ENCODE results near the gene MUC22.

MUC22 gene

DNA sequence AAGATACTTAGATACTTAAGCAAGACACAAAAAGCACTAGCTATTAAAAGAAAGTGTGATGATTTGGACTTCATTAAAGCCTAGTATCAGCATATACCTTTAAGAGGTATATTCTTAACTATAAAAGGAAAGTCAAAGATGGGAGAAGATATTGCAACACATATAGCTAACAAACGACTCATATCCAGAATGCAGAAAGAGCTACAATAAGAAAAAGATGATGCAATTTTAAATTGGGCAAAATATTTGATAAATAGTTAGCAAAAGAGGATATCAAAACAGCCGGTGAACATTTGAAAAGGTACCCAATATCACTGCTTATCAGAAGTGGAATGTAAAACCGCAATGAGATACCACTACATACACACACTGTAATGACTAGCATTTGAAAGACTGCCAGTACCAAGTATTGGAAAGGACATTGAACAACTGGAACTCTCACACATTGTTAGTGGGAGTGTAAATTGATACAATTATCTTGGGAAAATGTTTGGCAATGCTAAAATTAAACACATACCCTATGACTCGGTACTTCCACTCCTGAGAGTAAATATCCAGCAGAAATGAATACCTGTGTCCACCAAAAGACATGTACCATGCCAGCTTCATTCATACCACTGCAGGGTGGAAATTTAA, 25.7 kb downstream of the MUC22 start:
- DNase-seq: no peak
- H3K27ac ChIP-seq: no peak overlapping the region
- H3K9me3 ChIP-seq (ENCODE audit: severe bottlenecking): peaks cover 4% of the 10 kb centered on the region
- no peak overlapping the region for H3K4me3 ChIP-seq (ENCODE audit: low read depth, low read length)
- no peaks in the 10 kb centered on the region for H3K36me3 ChIP-seq
- TF ChIP-seq, protein P1, sequence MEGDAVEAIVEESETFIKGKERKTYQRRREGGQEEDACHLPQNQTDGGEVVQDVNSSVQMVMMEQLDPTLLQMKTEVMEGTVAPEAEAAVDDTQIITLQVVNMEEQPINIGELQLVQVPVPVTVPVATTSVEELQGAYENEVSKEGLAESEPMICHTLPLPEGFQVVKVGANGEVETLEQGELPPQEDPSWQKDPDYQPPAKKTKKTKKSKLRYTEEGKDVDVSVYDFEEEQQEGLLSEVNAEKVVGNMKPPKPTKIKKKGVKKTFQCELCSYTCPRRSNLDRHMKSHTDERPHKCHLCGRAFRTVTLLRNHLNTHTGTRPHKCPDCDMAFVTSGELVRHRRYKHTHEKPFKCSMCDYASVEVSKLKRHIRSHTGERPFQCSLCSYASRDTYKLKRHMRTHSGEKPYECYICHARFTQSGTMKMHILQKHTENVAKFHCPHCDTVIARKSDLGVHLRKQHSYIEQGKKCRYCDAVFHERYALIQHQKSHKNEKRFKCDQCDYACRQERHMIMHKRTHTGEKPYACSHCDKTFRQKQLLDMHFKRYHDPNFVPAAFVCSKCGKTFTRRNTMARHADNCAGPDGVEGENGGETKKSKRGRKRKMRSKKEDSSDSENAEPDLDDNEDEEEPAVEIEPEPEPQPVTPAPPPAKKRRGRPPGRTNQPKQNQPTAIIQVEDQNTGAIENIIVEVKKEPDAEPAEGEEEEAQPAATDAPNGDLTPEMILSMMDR (IDR thresholded peaks at IDR 0.05; ENCODE audit: low read depth, low read length): no peak
- peaks cover 85% of the 10 kb centered on the region for H3K27me3 ChIP-seq (ENCODE audit: insufficient read depth, low read depth, severe bottlenecking)

DNA sequence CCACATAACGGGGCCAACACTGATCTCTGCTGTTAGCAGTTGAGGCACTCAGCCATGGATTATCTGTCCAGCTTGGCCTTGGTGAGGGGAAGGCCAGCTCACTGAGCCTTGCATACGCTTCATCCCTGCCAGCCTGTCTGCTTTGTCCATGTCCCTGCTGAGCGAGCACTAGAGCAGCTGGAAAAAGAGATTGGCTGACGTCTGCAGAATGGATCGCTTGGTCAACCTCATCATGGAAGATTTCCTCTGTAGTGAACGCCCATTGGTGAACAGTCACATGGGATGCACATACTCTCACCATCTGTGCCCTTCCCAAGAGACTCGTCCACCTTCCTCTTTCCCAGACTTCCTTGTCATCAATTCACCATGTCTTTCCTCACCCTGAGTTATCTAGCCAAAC, 26.9 kb downstream of the MUC22 start:
- H3K27ac ChIP-seq: no peak overlapping the region

DNA sequence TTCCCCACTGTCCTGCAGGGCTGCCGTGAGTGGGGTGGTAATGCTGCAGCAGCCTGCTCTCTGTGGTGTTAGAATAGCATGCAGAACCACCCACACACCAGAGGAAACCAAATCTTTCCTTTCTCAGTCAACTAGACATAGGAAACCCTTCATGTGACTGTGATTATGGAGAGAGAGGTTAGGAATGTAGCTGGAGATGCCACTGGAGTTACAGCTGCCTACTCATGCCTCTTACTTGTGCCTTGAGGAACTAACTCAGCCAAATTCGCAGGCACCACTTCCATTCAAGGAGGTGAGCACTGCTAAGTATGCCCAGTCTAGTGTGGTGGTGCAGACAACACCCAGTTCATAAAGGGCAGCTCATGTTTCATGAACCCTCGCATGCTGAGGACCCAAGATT, 27.4 kb downstream of the MUC22 start:
- peaks cover 9% of the 10 kb centered on the region for H3K9me3 ChIP-seq (ENCODE audit: severe bottlenecking)
- H3K27ac ChIP-seq: no peak overlapping the region
- TF ChIP-seq, protein P1 (IDR thresholded peaks at IDR 0.05; ENCODE audit: low read depth, low read length): no peak
- H3K4me3 ChIP-seq (ENCODE audit: low read depth, low read length): no peak overlapping the region
- DNase-seq: no peak
- H3K36me3 ChIP-seq: no peaks in the 10 kb centered on the region
- H3K27me3 ChIP-seq (ENCODE audit: insufficient read depth, low read depth, severe bottlenecking): peaks cover 83% of the 10 kb centered on the region

More for the DNA sequence above, 26.9 kb downstream of the MUC22 start:
- Histone ChIP-seq H3K27me3 (ENCODE audit: insufficient read depth, low read depth, severe bottlenecking) (peaks cover 85% of the 10 kb centered on the region), H3K36me3 (no peaks in the 10 kb centered on the region), H3K4me3 (ENCODE audit: low read depth, low read length) (no peak overlapping the region), H3K9me3 (ENCODE audit: severe bottlenecking) (peaks cover 9% of the 10 kb centered on the region)
- peak; percentile 31 for DNase-seq
- TF ChIP-seq, protein P1 (IDR thresholded peaks at IDR 0.05; ENCODE audit: low read depth, low read length): no peak

DNA sequence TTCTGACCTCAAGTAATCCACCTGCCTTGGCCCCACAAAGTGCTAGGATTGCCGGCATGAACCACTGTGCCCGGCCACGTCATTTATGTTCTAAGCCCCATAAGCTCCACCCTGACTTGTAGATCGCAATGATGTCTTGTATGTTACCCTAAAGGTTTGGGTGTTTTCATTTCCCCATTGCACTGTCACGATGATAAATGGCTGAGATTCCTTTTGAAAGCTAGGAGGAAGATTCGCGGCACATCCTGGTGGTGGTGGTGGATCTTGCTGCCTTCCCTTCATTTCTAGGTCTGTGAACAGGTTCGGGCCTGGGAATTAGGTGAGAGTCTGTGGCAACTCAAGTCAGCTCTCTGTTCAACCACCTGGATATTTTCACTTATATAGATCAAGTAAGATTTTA, 28.3 kb downstream of the MUC22 start:
- TF ChIP-seq, protein P1 (IDR thresholded peaks at IDR 0.05; ENCODE audit: low read depth, low read length): no peak

DNA sequence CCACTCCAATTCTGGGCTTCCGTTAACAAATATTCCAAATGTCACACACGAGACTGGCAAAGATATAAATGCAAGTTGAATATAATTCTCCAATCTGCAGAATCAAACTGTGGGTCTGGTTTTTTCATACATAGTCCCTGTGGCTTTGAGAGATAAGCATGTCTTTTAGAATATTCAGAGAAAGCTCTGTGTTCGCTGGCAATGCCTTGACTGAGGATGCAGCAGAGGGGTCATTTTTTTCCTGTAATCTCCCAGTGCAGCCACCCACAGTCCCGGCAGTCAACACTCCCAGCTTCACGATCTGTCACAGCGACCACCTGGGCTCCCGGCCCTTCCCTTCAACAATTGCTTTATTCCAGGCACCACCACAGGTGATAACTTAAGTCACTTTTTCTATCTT, 30.5 kb downstream of the MUC22 start:
- Histone ChIP-seq H3K27me3 (ENCODE audit: insufficient read depth, low read depth, severe bottlenecking) (peaks cover 83% of the 10 kb centered on the region), H3K4me3 (ENCODE audit: low read depth, low read length) (no peak overlapping the region), H3K9me3 (ENCODE audit: severe bottlenecking) (peaks cover 9% of the 10 kb centered on the region), H3K27ac (no peak overlapping the region), H3K36me3 (no peaks in the 10 kb centered on the region)
- DNase-seq: no peak
- TF ChIP-seq, protein P1 (IDR thresholded peaks at IDR 0.05; ENCODE audit: low read depth, low read length): no peak

More for the DNA sequence above, 28.3 kb downstream of the MUC22 start:
- no peak overlapping the region for H3K4me3 ChIP-seq (ENCODE audit: low read depth, low read length)
- peaks cover 83% of the 10 kb centered on the region for H3K27me3 ChIP-seq (ENCODE audit: insufficient read depth, low read depth, severe bottlenecking)
- no peaks in the 10 kb centered on the region for H3K36me3 ChIP-seq
- peaks cover 9% of the 10 kb centered on the region for H3K9me3 ChIP-seq (ENCODE audit: severe bottlenecking)
- DNase-seq: no peak
- no peak overlapping the region for H3K27ac ChIP-seq

Data from WERI-Rb-1 (cell line).